G401.6 (cell line): ENCODE data around the gene SLC6A18.

Experiments
- FAIRE-seq: peaks from 2 replicates; lab custom pipeline; 2012; peaks lifted over from hg19 to GRCh38; lab: Jason Lieb, UNC

The SLC6A18 gene

GRCh38 chr5:1202798-1203185 is 22.4 kb upstream of the SLC6A18 start:
- FAIRE-seq = no peak

- FAIRE-seq = no peak
Measured at GRCh38 chr5:1203311-1203967, 21.7 kb upstream of the SLC6A18 start.

GRCh38 chr5:1203968-1204692 is 21.1 kb upstream of the SLC6A18 start:
- FAIRE-seq = no peak

- no peak for FAIRE-seq
Measured at GRCh38 chr5:1204693-1205242, 20.4 kb upstream of the SLC6A18 start.

- no peak for FAIRE-seq
Measured at GRCh38 chr5:1205255-1206180, 19.7 kb upstream of the SLC6A18 start.

- no peak for FAIRE-seq
Measured at GRCh38 chr5:1206521-1207412, 18.4 kb upstream of the SLC6A18 start.

- no peak for FAIRE-seq
Measured at GRCh38 chr5:1207555-1207954, 17.6 kb upstream of the SLC6A18 start.

GRCh38 chr5:1208221-1208742 is 16.9 kb upstream of the SLC6A18 start:
- no peak for FAIRE-seq

- no peak for FAIRE-seq
Measured at GRCh38 chr5:1208743-1209488, 16.3 kb upstream of the SLC6A18 start.

GRCh38 chr5:1209489-1209852 is 15.7 kb upstream of the SLC6A18 start:
- no peak for FAIRE-seq

- no peak for FAIRE-seq
Measured at GRCh38 chr5:1209896-1210776, 15.0 kb upstream of the SLC6A18 start.

GRCh38 chr5:1210832-1211251 is 14.3 kb upstream of the SLC6A18 start:
- FAIRE-seq = no peak

- no peak for FAIRE-seq
Measured at GRCh38 chr5:1211701-1212100, 13.5 kb upstream of the SLC6A18 start.

- no peak for FAIRE-seq
Measured at GRCh38 chr5:1212271-1212670, 12.9 kb upstream of the SLC6A18 start.

- FAIRE-seq = no peak
Measured at GRCh38 chr5:1212881-1213280, 12.3 kb upstream of the SLC6A18 start.

GRCh38 chr5:1213508-1214162 is 11.5 kb upstream of the SLC6A18 start:
- FAIRE-seq = no peak

- no peak for FAIRE-seq
Measured at GRCh38 chr5:1214163-1214935, 10.8 kb upstream of the SLC6A18 start.

- no peak for FAIRE-seq
Measured at GRCh38 chr5:1214936-1215220, 10.3 kb upstream of the SLC6A18 start.
